ENCODE data around the gene CREG2. TPM values are rescaled to one million over a fixed set of nuclear protein-coding genes. Genes with fewer than 3 reads are reported as not detected.

The CREG2 gene
- polyA plus RNA-seq, 1 experiment = not detected

DNA sequence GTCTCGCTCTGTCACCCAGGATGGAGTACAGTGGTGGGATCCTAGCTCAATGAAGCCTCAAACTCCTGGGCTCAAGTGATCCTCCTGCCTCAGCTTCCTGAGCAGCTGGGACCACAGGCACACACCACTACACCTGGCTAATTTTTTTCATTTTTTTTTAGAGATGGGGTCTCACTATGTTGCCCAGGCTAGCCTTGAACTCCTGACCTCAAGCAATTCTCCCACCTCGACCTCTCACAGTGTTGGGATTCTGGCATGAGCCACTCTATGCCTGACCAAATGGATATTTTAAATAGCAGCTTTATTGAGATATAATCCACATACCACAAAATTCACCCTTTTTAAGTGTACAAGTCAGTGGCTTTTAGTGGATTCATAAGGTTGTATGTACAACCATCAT, 89.9 kb downstream of the CREG2 start:
- no peak overlapping the region for H3K27ac ChIP-seq (ENCODE audit: low read depth, low read length)
- TF ChIP-seq, protein P1, sequence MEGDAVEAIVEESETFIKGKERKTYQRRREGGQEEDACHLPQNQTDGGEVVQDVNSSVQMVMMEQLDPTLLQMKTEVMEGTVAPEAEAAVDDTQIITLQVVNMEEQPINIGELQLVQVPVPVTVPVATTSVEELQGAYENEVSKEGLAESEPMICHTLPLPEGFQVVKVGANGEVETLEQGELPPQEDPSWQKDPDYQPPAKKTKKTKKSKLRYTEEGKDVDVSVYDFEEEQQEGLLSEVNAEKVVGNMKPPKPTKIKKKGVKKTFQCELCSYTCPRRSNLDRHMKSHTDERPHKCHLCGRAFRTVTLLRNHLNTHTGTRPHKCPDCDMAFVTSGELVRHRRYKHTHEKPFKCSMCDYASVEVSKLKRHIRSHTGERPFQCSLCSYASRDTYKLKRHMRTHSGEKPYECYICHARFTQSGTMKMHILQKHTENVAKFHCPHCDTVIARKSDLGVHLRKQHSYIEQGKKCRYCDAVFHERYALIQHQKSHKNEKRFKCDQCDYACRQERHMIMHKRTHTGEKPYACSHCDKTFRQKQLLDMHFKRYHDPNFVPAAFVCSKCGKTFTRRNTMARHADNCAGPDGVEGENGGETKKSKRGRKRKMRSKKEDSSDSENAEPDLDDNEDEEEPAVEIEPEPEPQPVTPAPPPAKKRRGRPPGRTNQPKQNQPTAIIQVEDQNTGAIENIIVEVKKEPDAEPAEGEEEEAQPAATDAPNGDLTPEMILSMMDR (IDR thresholded peaks at IDR 0.05; ENCODE audit: low read depth, low read length) = no peak
- no peaks in the 10 kb centered on the region for H3K9me3 ChIP-seq (ENCODE audit: control insufficient read depth, insufficient read depth, low read length)
- ChIA-PET POLR2A (no interaction called here), CTCF (interaction anchor here (2.1 kb wide), 1 partner anchor 45 kb away, joined by 4 read pairs; no protein-coding TSS in a partner anchor)
- no peak overlapping the region for H3K4me3 ChIP-seq (ENCODE audit: low read depth, low read length)
- DNase-seq (ENCODE audit: low read depth, low spot score) = no peak
- H3K27me3 ChIP-seq (ENCODE audit: control insufficient read depth, insufficient read depth, low read length) = no peaks in the 10 kb centered on the region

DNA sequence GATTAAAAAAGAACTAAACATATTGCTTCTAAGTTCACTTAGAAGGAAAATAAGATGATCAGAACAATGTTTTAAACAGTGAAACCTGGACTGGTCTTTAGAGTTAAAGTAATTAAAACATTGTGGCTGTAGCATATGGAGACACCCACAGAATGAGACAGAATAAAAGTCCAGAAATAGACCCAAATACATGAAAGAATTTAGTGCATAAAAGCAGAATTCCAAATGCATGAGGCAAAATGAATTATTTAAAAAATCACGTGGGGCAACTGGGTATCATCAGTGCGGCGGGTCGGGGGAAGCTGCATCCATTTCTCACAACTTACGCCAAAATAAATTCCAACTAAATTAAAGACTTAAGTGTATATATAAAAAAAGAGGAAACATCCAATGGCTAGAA, 90.9 kb downstream of the CREG2 start:
- ChIA-PET POLR2A (interaction anchor here (0.9 kb wide), 1 partner anchor 9 kb away, joined by 3 read pairs; no protein-coding TSS in a partner anchor), CTCF (interaction anchor here (2.1 kb wide), 1 partner anchor 46 kb away, joined by 4 read pairs; no protein-coding TSS in a partner anchor)
- Histone ChIP-seq H3K9me3 (ENCODE audit: control insufficient read depth, insufficient read depth, low read length) (no peaks in the 10 kb centered on the region), H3K27ac (ENCODE audit: low read depth, low read length) (no peak overlapping the region), H3K27me3 (ENCODE audit: control insufficient read depth, insufficient read depth, low read length) (no peaks in the 10 kb centered on the region), H3K4me3 (ENCODE audit: low read depth, low read length) (no peak overlapping the region)
- no peak for DNase-seq (ENCODE audit: low read depth, low spot score)
- TF ChIP-seq, protein P1 (IDR thresholded peaks at IDR 0.05; ENCODE audit: low read depth, low read length) = no peak

DNA sequence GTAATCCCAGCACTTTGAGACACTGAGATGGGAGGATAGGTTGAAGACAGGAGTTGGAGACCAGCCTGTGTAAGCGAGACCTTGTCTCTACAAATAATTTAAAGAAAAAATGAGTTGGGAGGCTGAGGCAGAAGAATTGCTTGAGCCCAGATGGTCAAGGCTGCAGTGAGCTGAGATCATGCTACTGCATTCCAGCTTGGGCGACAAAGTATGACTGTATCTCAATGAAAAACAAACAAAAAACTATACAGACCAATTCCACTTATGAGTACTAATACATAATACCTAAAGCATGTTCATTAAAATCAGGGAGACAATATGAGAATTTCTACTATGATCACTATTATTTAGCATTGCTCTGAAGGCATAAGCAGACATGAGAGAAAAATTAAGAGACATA, 91.4 kb downstream of the CREG2 start:
- DNase-seq (ENCODE audit: low read depth, low spot score) = no peak
- H3K27me3 ChIP-seq (ENCODE audit: control insufficient read depth, insufficient read depth, low read length) = no peaks in the 10 kb centered on the region
- CTCF ChIA-PET = interaction anchor here (2.1 kb wide), 1 partner anchor 46 kb away, joined by 4 read pairs; no protein-coding TSS in a partner anchor
- TF ChIP-seq, protein P1 (IDR thresholded peaks at IDR 0.05; ENCODE audit: low read depth, low read length) = no peak
- H3K4me3 ChIP-seq (ENCODE audit: low read depth, low read length) = no peak overlapping the region
- POLR2A ChIA-PET = interaction anchor here (0.7 to 0.9 kb wide), 2 partner anchors 8 to 9 kb away, joined by 3 read pairs; no protein-coding TSS in a partner anchor
- H3K9me3 ChIP-seq (ENCODE audit: control insufficient read depth, insufficient read depth, low read length) = no peaks in the 10 kb centered on the region
- H3K27ac ChIP-seq (ENCODE audit: low read depth, low read length) = no peak overlapping the region

Small RNA genes within 50 kb of the gene (small RNA-seq; reads per million reads assigned to genes)
- 2.2 reads per million for gene MIR5696 (ENCODE audit: insufficient read length, low read depth)

Other genes starting within 250 kb of the CREG2 start
- gene TBC1D8, start 236.1 kb downstream of the CREG2 start, polyA plus RNA-seq (2011; rRNA removed) = 2.3 and 2.5 TPM in 2 replicates
- 66.8 and 68.5 TPM in 2 replicates for gene CNOT11, start 134.6 kb downstream of the CREG2 start, polyA plus RNA-seq (2011; rRNA removed)
- 15.5 and 18.8 TPM in 2 replicates for gene RNF149, start 78.8 kb downstream of the CREG2 start, polyA plus RNA-seq (2011; rRNA removed)
- gene RFX8, start 87.6 kb upstream of the CREG2 start, polyA plus RNA-seq (2011; rRNA removed) = 1.8 and 2.3 TPM in 2 replicates

All from AG04450 (cell line).